GM12872 (cell line): ENCODE measurements around the gene CACNA2D3.

Source experiments
- CTCF ChIP-seq: IDR thresholded peaks from 3 replicates; pipeline ENCODE4 v1.5.1; 2011; ENCODE audit warnings: low read depth, mild to moderate bottlenecking, low read length, moderate library complexity; ENCODE audit not compliant: insufficient read depth

CACNA2D3 gene

DNA sequence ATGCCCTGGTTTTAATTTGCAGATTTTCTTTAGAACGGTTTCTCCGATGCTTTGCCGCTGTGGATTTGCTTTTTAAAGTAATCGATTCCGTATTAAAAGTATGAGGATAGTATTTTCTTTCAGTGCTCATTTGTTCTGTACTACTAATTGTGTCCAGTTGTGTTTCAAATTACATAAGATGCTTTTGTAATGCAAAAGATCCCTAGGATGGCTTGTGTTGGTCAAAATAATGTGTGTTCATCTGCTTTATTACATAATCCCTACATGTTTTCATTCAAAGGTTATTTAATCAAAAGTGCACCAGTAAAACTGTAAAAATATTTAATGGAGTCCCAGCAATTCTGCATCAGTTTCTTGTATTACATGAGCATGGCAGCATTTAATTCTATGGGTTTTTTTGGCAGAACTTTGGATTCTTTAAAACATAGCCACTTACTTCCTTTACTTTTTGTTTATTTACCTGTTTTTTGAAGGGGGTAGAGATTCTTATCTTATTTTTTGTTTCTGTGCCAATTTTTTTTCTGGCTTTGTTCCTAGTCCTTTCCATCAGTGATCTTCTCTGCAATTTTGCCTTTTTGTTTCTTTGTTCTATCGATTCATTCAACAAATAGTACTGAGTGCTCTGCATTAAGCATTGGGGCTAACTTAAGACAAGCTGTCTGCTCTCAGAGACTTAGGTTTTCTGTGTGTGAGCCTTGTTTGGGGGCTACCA, 452.7 kb downstream of the CACNA2D3 start:
- TF ChIP-seq CTCF = no peak

GRCh38 chr3:54575618-54575960, 453.2 kb downstream of the CACNA2D3 start:
- no peak for TF ChIP-seq CTCF

DNA sequence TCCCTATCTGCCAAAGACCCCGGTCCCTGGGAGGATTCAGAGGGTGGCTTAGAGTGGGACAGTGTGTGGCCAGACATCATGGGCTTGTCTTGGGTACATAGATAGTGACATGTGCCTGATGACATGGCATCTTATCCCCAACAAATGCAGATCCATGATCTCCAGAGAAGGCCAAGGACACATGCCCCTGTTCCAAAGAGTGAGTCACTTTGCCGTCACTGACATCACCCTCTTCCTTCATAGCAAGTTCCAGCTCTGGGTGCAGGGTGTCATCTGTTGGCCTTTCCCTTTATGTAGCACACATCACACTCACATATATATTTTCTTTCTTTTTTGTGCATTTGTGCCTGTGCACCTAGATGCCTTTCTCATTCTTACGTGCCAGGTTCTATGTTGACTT, 455.0 kb downstream of the CACNA2D3 start:
- TF ChIP-seq CTCF = no peak

- no peak for TF ChIP-seq CTCF
These were observed 456.1 kb downstream of the CACNA2D3 start for GRCh38 chr3:54578417-54578816.

DNA sequence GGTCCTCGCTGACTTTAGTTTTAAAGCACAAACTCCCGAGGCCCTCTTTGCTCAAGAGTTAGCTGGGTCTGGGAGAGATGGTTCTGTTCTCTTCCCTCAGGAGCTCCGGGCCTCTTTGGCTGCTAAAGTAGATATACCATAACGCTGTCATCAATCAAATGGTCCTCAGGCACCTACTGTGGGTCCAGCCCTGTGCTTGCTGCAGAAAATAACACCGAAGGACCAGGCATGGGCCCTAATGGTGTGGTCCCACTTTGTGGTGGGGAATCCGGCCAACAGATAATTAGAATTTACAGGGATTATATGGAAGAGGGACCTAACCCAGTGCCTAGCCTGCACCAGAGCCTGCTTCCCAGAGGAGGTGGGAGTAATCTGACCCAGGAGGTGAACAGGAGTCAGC, 458.1 kb downstream of the CACNA2D3 start:
- no peak for TF ChIP-seq CTCF

GRCh38 chr3:54582424-54582823, 460.1 kb downstream of the CACNA2D3 start:
- TF ChIP-seq CTCF = no peak

DNA sequence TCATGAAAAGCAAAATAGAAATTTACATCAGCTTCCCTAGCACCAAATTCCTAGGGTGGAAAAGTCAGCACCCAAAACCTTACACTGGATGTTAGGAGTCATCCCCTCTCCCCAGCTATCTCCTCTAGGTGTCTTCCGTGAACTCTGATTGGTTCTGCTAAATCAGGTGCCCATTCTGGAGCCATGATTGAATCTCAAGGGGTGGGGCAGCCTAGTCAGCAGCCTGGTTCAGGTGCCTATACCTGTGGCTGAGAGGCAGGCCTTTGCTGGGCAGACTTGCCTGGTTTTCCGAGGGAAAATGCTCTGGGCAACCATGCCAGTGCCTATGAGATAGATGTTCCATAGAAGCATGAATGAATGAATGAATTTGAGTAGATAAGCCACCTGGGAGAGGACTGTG, 468.8 kb downstream of the CACNA2D3 start:
- no peak for TF ChIP-seq CTCF
